SK-N-SH (cell line): ENCODE data around the gene NFATC4. TPM values are rescaled to one million over a fixed set of nuclear protein-coding genes. Genes with fewer than 3 reads are reported as not detected.

Experiments
- CTCF ChIA-PET: fragments of 300-600, 350-600 bp; formaldehyde crosslinking; extraction: SDS; loops from one replicate; lab custom pipeline; 2021; lab: Yijun Ruan, JAX
- POLR2A ChIA-PET: fragments of 350-600 bp; sonication (Branson Sonifier 250); formaldehyde crosslinking; extraction: SDS; loops from one replicate; lab custom pipeline; 2020; ENCODE audit warnings: antibody characterized with exemption, inconsistent platforms; lab: Yijun Ruan, JAX
- DNase-seq: peaks from one replicate; pipeline ENCODE4 v3.0.0; 2012
- H2AFZ ChIP-seq: fragments of 200-600 bp; sonication (generic); 2 replicates; pipeline ENCODE4 v1.8.1; 2016; ENCODE audit warnings: antibody characterized with exemption, mild to moderate bottlenecking, low read depth
- H3F3A ChIP-seq: fragments of 200-600 bp; sonication (generic); replicated peaks from 2 replicates; pipeline ENCODE3; 2016; ENCODE audit warnings: antibody characterized with exemption, mild to moderate bottlenecking; ENCODE audit not compliant: insufficient read depth
- H3K27ac ChIP-seq, 2 experiments: fragments of 200-500 bp in 1 of 2; fragments of 200-600 bp in 1 of 2; sonication (Bioruptor generic) in 1 of 2; sonication (generic), shearing (Covaris generic) in 1 of 2; 2 replicates each; pipeline versions ENCODE4 v1.5.1 to v1.6.1; 2014 to 2016; ENCODE audit warnings: low read depth in 2 of 2, inconsistent platforms in 1 of 2, low read length in 1 of 2, mild to moderate bottlenecking in 1 of 2, mixed read lengths in 1 of 2
- H3K27me3 ChIP-seq: fragments of 200-600 bp; sonication (generic), shearing (Covaris generic); 2 replicates; pipeline ENCODE4 v1.6.1; 2016; ENCODE audit warnings: mixed run types; ENCODE audit not compliant: insufficient read depth
- H3K36me3 ChIP-seq, 2 experiments: fragments of 200-500 bp in 1 of 2; fragments of 200-600 bp in 1 of 2; sonication (Bioruptor generic) in 1 of 2; sonication (generic) in 1 of 2; replicated peaks in 1 of 2; 2 replicates each; pipeline versions ENCODE3 to v1.5.1; 2014 to 2016; ENCODE audit warnings: low read length in 1 of 2, mild to moderate bottlenecking in 1 of 2; ENCODE audit not compliant: insufficient read depth in 2 of 2, control insufficient read depth in 1 of 2
- H3K4me1 ChIP-seq, 2 experiments: fragments of 200-500 bp in 1 of 2; fragments of 200-600 bp in 1 of 2; sonication (Bioruptor generic) in 1 of 2; sonication (generic), shearing (Covaris generic) in 1 of 2; 2 replicates each; pipeline versions ENCODE4 v1.5.1 to v1.6.1; 2014 to 2016; ENCODE audit warnings: low read depth in 1 of 2, low read length in 1 of 2, mixed run types in 1 of 2; ENCODE audit not compliant: insufficient read depth in 2 of 2, control insufficient read depth in 1 of 2
- H3K4me2 ChIP-seq: fragments of 200-600 bp; sonication (generic), shearing (Covaris generic); 2 replicates; pipeline ENCODE4 v1.6.1; 2017; ENCODE audit warnings: mixed run types
- H3K4me3 ChIP-seq, 2 experiments: fragments of 200-500 bp in 1 of 2; fragments of 200-600 bp in 1 of 2; sonication (Bioruptor generic) in 1 of 2; sonication (generic), shearing (Covaris generic) in 1 of 2; 2 replicates each; pipeline versions ENCODE4 v1.5.1 to v1.8.1; 2014 to 2016; ENCODE audit warnings: low read depth in 2 of 2, inconsistent platforms in 1 of 2, low read length in 1 of 2, mild to moderate bottlenecking in 1 of 2, mixed read lengths in 1 of 2, moderate library complexity in 1 of 2
- H3K79me2 ChIP-seq: fragments of 200-600 bp; sonication (generic); 2 replicates; pipeline ENCODE4 v1.8.1; 2017; ENCODE audit warnings: mild to moderate bottlenecking; ENCODE audit not compliant: insufficient read depth
- H3K9ac ChIP-seq: fragments of 200-600 bp; sonication (generic); 2 replicates; pipeline ENCODE4 v1.6.1; 2017; ENCODE audit warnings: mixed run types
- H3K9me2 ChIP-seq: fragments of 200-600 bp; sonication (generic); 2 replicates; pipeline ENCODE4 v1.6.1; 2017; ENCODE audit warnings: mixed run types
- H3K9me3 ChIP-seq: fragments of 200-600 bp; sonication (generic); 2 replicates; pipeline ENCODE4 v1.6.1; 2017; ENCODE audit warnings: mixed run types, mild to moderate bottlenecking, moderate library complexity
- H4K20me1 ChIP-seq: fragments of 200-600 bp; sonication (generic); 2 replicates; pipeline ENCODE4 v1.6.1; 2017; ENCODE audit warnings: mild to moderate bottlenecking, mixed run types; ENCODE audit not compliant: insufficient read depth
- CHD2 ChIP-seq: fragments of 150-350 bp; IDR thresholded peaks from 2 replicates; pipeline ENCODE4 v1.6.1; 2018; ENCODE audit warnings: low read length; ENCODE audit not compliant: partially characterized antibody
- CTCF ChIP-seq: fragments of 200-600 bp; sonication (generic); IDR thresholded peaks from 2 replicates; pipeline ENCODE4 v1.6.1; 2017; ENCODE audit warnings: antibody characterized with exemption, mild to moderate bottlenecking, moderate library complexity
- EP300 ChIP-seq, 2 experiments: IDR thresholded peaks; 2 replicates each; pipeline versions ENCODE4 v1.4.0 to v1.6.1; 2012; ENCODE audit warnings: borderline replicate concordance in 1 of 2, low read depth in 1 of 2, low read length in 1 of 2
- EZH2phosphoT487 ChIP-seq: fragments of 200-600 bp; sonication (generic); IDR thresholded peaks from 2 replicates; pipeline ENCODE4 v1.6.1; 2017; ENCODE audit warnings: low read depth, mixed run types, mild to moderate bottlenecking, antibody characterized with exemption, moderate library complexity, borderline replicate concordance
- IRF3 ChIP-seq: fragments of 150-350 bp; IDR thresholded peaks from 2 replicates; pipeline ENCODE4 v1.6.1; 2016; ENCODE audit warnings: mild to moderate bottlenecking, low read depth, low read length
- MAX ChIP-seq: IDR thresholded peaks from 2 replicates; pipeline ENCODE4 v1.4.0; 2012; ENCODE audit warnings: low read depth
- MEF2A ChIP-seq: IDR thresholded peaks from 2 replicates; pipeline ENCODE4 v1.4.0; 2012; ENCODE audit warnings: low read depth, borderline replicate concordance
- MXI1 ChIP-seq: IDR thresholded peaks from 2 replicates; pipeline ENCODE4 v1.6.1; 2012; ENCODE audit warnings: mild to moderate bottlenecking, low read depth, low read length, improper control_type of control experiment
- NFIC ChIP-seq: IDR thresholded peaks from 2 replicates; pipeline ENCODE4 v1.4.0; 2012; ENCODE audit warnings: borderline replicate concordance
- PBX3 ChIP-seq: IDR thresholded peaks from 2 replicates; pipeline ENCODE4; 2012
- POLR2AphosphoS5 ChIP-seq: IDR thresholded peaks from 2 replicates; pipeline ENCODE4 v1.6.1; 2012; ENCODE audit warnings: low read depth, low read length
- RAD21 ChIP-seq: IDR thresholded peaks from 2 replicates; pipeline ENCODE4 v1.6.1; 2012; ENCODE audit warnings: mild to moderate bottlenecking, low read length
- RCOR1 ChIP-seq: fragments of 150-350 bp; IDR thresholded peaks from 2 replicates; pipeline ENCODE4 v1.6.1; 2017; ENCODE audit warnings: antibody characterized with exemption, low read length
- REST ChIP-seq: IDR thresholded peaks from 2 replicates; pipeline ENCODE4 v1.6.1; 2012; ENCODE audit warnings: mild to moderate bottlenecking, low read depth, low read length, moderate library complexity
- RFX5 ChIP-seq: IDR thresholded peaks from 2 replicates; pipeline ENCODE4 v1.6.1; 2012; ENCODE audit warnings: mild to moderate bottlenecking, improper control_type of control experiment, low read length
- SIN3A ChIP-seq: IDR thresholded peaks from 2 replicates; pipeline ENCODE4 v1.6.1; 2012; ENCODE audit warnings: low read depth, mild to moderate bottlenecking, low read length, moderate library complexity, borderline replicate concordance
- SMC3 ChIP-seq: IDR thresholded peaks from 2 replicates; pipeline ENCODE4 v1.6.1; 2012; ENCODE audit warnings: low read depth, low read length, improper control_type of control experiment
- TAF1 ChIP-seq: IDR thresholded peaks from 2 replicates; pipeline ENCODE4 v1.6.1; 2012; ENCODE audit warnings: low read depth, mild to moderate bottlenecking, low read length, moderate library complexity, borderline replicate concordance
- TCF12 ChIP-seq: IDR thresholded peaks from 2 replicates; pipeline ENCODE4 v1.4.0; 2012
- USF1 ChIP-seq: IDR thresholded peaks from 2 replicates; pipeline ENCODE4 v1.4.0; 2012; ENCODE audit warnings: low read depth, borderline replicate concordance
- YY1 ChIP-seq: IDR thresholded peaks from 2 replicates; pipeline ENCODE4 v1.4.0; 2012; ENCODE audit warnings: low read depth, mild to moderate bottlenecking
- WGBS: methylation state at CpG from one replicate; pipeline ENCODE4 v1.1.6; 2017; ENCODE audit warnings: low lambda C conversion rate; 5-methylcytosine and 5-hydroxymethylcytosine counted together
- polyA plus RNA-seq, 3 experiments: library from polyadenylated mRNA; depleted of rRNA; stranded (reverse); fragments of >200 nt; gene quantifications; 2 replicates each; pipeline ENCODE4 v1.2.3, GENCODE V29; 2012

NFATC4 gene
- polyA plus RNA-seq, 1 of the 3 experiments (the other 2 are of a cell fraction), result 25.3 TPM

- TF ChIP-seq USF1 (no peak), CHD2 (no peak), TCF12 (no peak), EZH2phosphoT487 (no peak), SIN3A (no peak), NFIC (no peak), RFX5 (no peak)
Observed at GRCh38 chr14:24335461-24336171, 32.4 kb upstream of the NFATC4 start (continued).

GRCh38 chr14:24337144-24337823, 30.7 kb upstream of the NFATC4 start:
- CTCF ChIA-PET, result interaction anchor here (0.6 to 12.7 kb wide), 10 partner anchors 8 to 384 kb away, joined by 3 to 445 read pairs (median 4); partner anchors contain the start of genes CBLN3, CIDEB, KHNYN and SDR39U1
- POLR2A ChIA-PET, result no interaction called here
- WGBS, result 38% methylated on average over 7 of the region's 7 CpGs
- Histone ChIP-seq H3K27ac (no peak overlapping the region), H2AFZ (no peak overlapping the region), H3K27me3 (peaks cover 60% of the 10 kb centered on the region), H3K79me2 (no peaks in the 10 kb centered on the region), H4K20me1 (no peaks in the 10 kb centered on the region), H3K9ac (no peak overlapping the region), H3K9me2 (no peaks in the 10 kb centered on the region), H3K4me2 (no peak overlapping the region), H3K9me3 (no peaks in the 10 kb centered on the region), H3K36me3 (no peaks in the 10 kb centered on the region), H3K4me3 (no peak overlapping the region), H3F3A (no peaks in the 10 kb centered on the region), H3K4me1 (peaks cover 0 to 14% of the 10 kb centered on the region in 2 experiments; a peak in 1 of 4 replicates)
- DNase-seq, result no peak
- TF ChIP-seq EZH2phosphoT487 (no peak), IRF3 (no peak), RAD21 (no peak), RFX5 (no peak), REST (no peak), CTCF (no peak), RCOR1 (no peak), TAF1 (no peak), SMC3 (no peak), NFIC (no peak), YY1 (no peak), PBX3 (no peak), MAX (no peak), POLR2AphosphoS5 (no peak), MXI1 (no peak), EP300 (IDR thresholded peaks at IDR 0.05; ENCODE audit: borderline replicate concordance in 1 of 2, low read depth in 1 of 2, low read length in 1 of 2) (no peak), MEF2A (no peak)
